H1 (cell line): Measurements from ENCODE around the gene CCP110. TPM values are rescaled to one million over a fixed set of nuclear protein-coding genes. Genes with fewer than 3 reads are reported as not detected.

Experiments
- MAFK ChIP-seq: IDR thresholded peaks from 2 replicates; pipeline ENCODE4 v1.6.1; 2012; ENCODE audit warnings: low read depth, mild to moderate bottlenecking, improper control_type of control experiment, low read length
- NRF1 ChIP-seq: IDR thresholded peaks from 2 replicates; pipeline ENCODE4 v1.6.1; 2011; ENCODE audit warnings: mild to moderate bottlenecking, low read depth, low read length, improper control_type of control experiment
- polyA plus RNA-seq, 7 experiments: library from polyadenylated mRNA; depleted of rRNA in 3 of 7; stranded (reverse) in 5 of 7; unstranded in 2 of 7; fragments of >200 nt in 5 of 7; fragments of 200-250 nt in 2 of 7; gene quantifications; 1 replicate in 5 of 7; 2 replicates in 1 of 7; 4 replicates in 1 of 7; pipeline versions ENCODE4 v1.2.1 to v1.2.3, GENCODE V29; 2011 to 2013; ENCODE audit warnings: missing spikeins in 2 of 7, mixed read lengths in 2 of 7
- total RNA-seq: library from RNA; stranded (reverse); fragmentation: NEBNext Ultra II Directional; extraction: Animal tissue kit (Norgen Biotek cat#: 25700); gene quantifications from 2 replicates; pipeline ENCODE4 v1.2.1, GENCODE V29; 2021
- TF ChIP-seq, protein P1 (sequence below): fragments of 300-600 bp; sonication (generic); IDR thresholded peaks from 2 replicates; pipeline ENCODE4 v1.7.1; 2012; ENCODE audit warnings: low read length, moderate library complexity, mild to moderate bottlenecking, inconsistent platforms; ENCODE audit not compliant: insufficient replicate concordance

CCP110 gene
- total and polyA plus RNA-seq, 2 of the 8 experiments (the other 6 are each of a cell fraction or from before 2014, with no cell fraction given) = 3.2 to 19.8 TPM

DNA sequence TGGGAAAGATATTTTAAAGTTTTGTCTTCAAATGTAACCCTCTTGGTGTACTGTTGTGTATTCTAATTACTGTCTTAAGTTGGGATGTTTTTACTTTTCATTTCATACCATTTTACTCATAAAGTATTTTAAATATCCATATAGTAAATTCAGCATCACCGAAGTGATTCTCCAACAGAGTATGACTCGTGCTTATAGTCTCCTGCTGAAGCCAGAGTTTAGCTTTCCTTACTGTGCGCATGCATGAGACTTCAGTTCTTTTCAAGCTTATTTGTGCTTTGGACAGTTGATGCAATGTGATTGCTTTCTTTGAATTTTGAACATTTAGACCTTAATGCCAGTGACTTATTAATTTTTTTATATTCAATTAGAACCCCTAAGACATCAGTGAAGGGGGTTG, 24.4 kb downstream of the CCP110 start (continued):
- TF ChIP-seq, protein P1, sequence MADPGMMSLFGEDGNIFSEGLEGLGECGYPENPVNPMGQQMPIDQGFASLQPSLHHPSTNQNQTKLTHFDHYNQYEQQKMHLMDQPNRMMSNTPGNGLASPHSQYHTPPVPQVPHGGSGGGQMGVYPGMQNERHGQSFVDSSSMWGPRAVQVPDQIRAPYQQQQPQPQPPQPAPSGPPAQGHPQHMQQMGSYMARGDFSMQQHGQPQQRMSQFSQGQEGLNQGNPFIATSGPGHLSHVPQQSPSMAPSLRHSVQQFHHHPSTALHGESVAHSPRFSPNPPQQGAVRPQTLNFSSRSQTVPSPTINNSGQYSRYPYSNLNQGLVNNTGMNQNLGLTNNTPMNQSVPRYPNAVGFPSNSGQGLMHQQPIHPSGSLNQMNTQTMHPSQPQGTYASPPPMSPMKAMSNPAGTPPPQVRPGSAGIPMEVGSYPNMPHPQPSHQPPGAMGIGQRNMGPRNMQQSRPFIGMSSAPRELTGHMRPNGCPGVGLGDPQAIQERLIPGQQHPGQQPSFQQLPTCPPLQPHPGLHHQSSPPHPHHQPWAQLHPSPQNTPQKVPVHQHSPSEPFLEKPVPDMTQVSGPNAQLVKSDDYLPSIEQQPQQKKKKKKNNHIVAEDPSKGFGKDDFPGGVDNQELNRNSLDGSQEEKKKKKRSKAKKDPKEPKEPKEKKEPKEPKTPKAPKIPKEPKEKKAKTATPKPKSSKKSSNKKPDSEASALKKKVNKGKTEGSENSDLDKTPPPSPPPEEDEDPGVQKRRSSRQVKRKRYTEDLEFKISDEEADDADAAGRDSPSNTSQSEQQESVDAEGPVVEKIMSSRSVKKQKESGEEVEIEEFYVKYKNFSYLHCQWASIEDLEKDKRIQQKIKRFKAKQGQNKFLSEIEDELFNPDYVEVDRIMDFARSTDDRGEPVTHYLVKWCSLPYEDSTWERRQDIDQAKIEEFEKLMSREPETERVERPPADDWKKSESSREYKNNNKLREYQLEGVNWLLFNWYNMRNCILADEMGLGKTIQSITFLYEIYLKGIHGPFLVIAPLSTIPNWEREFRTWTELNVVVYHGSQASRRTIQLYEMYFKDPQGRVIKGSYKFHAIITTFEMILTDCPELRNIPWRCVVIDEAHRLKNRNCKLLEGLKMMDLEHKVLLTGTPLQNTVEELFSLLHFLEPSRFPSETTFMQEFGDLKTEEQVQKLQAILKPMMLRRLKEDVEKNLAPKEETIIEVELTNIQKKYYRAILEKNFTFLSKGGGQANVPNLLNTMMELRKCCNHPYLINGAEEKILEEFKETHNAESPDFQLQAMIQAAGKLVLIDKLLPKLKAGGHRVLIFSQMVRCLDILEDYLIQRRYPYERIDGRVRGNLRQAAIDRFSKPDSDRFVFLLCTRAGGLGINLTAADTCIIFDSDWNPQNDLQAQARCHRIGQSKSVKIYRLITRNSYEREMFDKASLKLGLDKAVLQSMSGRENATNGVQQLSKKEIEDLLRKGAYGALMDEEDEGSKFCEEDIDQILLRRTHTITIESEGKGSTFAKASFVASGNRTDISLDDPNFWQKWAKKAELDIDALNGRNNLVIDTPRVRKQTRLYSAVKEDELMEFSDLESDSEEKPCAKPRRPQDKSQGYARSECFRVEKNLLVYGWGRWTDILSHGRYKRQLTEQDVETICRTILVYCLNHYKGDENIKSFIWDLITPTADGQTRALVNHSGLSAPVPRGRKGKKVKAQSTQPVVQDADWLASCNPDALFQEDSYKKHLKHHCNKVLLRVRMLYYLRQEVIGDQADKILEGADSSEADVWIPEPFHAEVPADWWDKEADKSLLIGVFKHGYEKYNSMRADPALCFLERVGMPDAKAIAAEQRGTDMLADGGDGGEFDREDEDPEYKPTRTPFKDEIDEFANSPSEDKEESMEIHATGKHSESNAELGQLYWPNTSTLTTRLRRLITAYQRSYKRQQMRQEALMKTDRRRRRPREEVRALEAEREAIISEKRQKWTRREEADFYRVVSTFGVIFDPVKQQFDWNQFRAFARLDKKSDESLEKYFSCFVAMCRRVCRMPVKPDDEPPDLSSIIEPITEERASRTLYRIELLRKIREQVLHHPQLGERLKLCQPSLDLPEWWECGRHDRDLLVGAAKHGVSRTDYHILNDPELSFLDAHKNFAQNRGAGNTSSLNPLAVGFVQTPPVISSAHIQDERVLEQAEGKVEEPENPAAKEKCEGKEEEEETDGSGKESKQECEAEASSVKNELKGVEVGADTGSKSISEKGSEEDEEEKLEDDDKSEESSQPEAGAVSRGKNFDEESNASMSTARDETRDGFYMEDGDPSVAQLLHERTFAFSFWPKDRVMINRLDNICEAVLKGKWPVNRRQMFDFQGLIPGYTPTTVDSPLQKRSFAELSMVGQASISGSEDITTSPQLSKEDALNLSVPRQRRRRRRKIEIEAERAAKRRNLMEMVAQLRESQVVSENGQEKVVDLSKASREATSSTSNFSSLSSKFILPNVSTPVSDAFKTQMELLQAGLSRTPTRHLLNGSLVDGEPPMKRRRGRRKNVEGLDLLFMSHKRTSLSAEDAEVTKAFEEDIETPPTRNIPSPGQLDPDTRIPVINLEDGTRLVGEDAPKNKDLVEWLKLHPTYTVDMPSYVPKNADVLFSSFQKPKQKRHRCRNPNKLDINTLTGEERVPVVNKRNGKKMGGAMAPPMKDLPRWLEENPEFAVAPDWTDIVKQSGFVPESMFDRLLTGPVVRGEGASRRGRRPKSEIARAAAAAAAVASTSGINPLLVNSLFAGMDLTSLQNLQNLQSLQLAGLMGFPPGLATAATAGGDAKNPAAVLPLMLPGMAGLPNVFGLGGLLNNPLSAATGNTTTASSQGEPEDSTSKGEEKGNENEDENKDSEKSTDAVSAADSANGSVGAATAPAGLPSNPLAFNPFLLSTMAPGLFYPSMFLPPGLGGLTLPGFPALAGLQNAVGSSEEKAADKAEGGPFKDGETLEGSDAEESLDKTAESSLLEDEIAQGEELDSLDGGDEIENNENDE = no peak
- TF ChIP-seq NRF1 (no peak), MAFK (no peak)
